ENCODE results near the gene DUOX1. TPM values are rescaled to one million over a fixed set of nuclear protein-coding genes. Genes with fewer than 3 reads are reported as not detected.
A peak's percentile ranks its signal among the peaks of the same experiment; 100 is the strongest.

The DUOX1 gene
- total and polyA plus RNA-seq, 9 of the 15 experiments (the other 6 are each of a cell fraction or from before 2014, with no cell fraction given): 0.01 to 0.22 (median 0.01) TPM; not detected in 6

- TF ChIP-seq PREB (CRISPR knock-in tag; IDR thresholded peaks at IDR 0.05) (no peak), BRF2 (IDR thresholded peaks at IDR 0.05; ENCODE audit: borderline replicate concordance, insufficient read depth, insufficient read length) (no peak), ZC3H4 (CRISPR knock-in tag; IDR thresholded peaks at IDR 0.05; ENCODE audit: borderline replicate concordance) (no peak), THRA (IDR thresholded peaks at IDR 0.05) (no peak), ZBTB7A (IDR thresholded peaks at IDR 0.05; ENCODE audit: borderline replicate concordance, control insufficient read depth, low read depth, low read length) (no peak), KLF6 (CRISPR knock-in tag; IDR thresholded peaks at IDR 0.05; ENCODE audit: borderline replicate concordance) (0 out of 2 replicates have a peak, but pooled peaks have one; percentile 9), NCOA1 (IDR thresholded peaks at IDR 0.05; ENCODE audit: low read depth) (no peak; the same call in 1 of the 2 replicates), SNIP1 (IDR thresholded peaks at IDR 0.05; ENCODE audit: low read depth) (no peak), MEF2A (IDR thresholded peaks at IDR 0.05; ENCODE audit: control insufficient read depth, low read depth, low read length) (no peak), XRCC4 (IDR thresholded peaks at IDR 0.05; ENCODE audit: extremely low read depth, insufficient read depth, insufficient read length) (no peak), ZNF507 (tag; conservative IDR thresholded peaks at IDR 0.05) (no peak), MECOM (CRISPR knock-in tag; IDR thresholded peaks at IDR 0.05) (no peak), ZNF347 (CRISPR knock-in tag; IDR thresholded peaks at IDR 0.05; ENCODE audit: low read depth) (no peak), ZNF23 (CRISPR knock-in tag; IDR thresholded peaks at IDR 0.05) (no peak), ZNF57 (CRISPR knock-in tag; IDR thresholded peaks at IDR 0.05) (no peak), ZZZ3 (IDR thresholded peaks at IDR 0.05) (no peak), ZNF12 (CRISPR knock-in tag; IDR thresholded peaks at IDR 0.05) (no peak), EGR1 (conservative IDR thresholded peaks at IDR 0.05) (peak; percentile 86), TCFL5 (CRISPR knock-in tag; conservative IDR thresholded peaks at IDR 0.05) (no peak), TAF7 (tag; IDR thresholded peaks at IDR 0.05) (no peak), SMARCA4 (IDR thresholded peaks at IDR 0.05) (no peak), SIN3A (IDR thresholded peaks at IDR 0.05; ENCODE audit: borderline replicate concordance in 2 of 2, control insufficient read depth in 1 of 2, low read depth in 2 of 2, low read length in 2 of 2) (0 out of 4 replicates have a peak, but pooled peaks of 1 of the 2 experiments have one; percentile 72), SRSF7 (optimal IDR thresholded peaks at IDR 0.05; ENCODE audit: low read depth, low read length) (no peak), PHB2 (IDR thresholded peaks at IDR 0.05; ENCODE audit: low read depth) (no peak), YY1 (IDR thresholded peaks at IDR 0.05; ENCODE audit: borderline replicate concordance in 1 of 3, control insufficient read depth in 1 of 3, extremely low read depth in 1 of 3, insufficient read depth in 3 of 3, insufficient read length in 1 of 3, insufficient replicate concordance in 2 of 3, low read depth in 1 of 3, low read length in 2 of 3) (peak in 2 of 3 experiments; percentile 52 to 77), MIER1 (IDR thresholded peaks at IDR 0.05; ENCODE audit: low read depth) (no peak)
Observed at GRCh38 chr15:45200001-45200798, 70.4 kb downstream of the DUOX1 start (continued).
